Muscle of arm (tissue), 12 donors: ENCODE measurements around the gene MTF2. TPM values are rescaled to one million over a fixed set of nuclear protein-coding genes. Genes with fewer than 3 reads are reported as not detected.
"Not testable (repeated sequence)": the region's sequence is repeated elsewhere in the genome, so short reads cannot be mapped to it uniquely, and the experiment has no call there.

Experiments
- DNase-seq: peaks from one replicate; pipeline ENCODE4 v3.0.0-alpha.2; 2013
- polyA plus RNA-seq, 12 donors: library from polyadenylated mRNA; unstranded; fragments of 120-200 nt; gene quantifications; one replicate each; pipeline ENCODE4 v1.2.1, GENCODE V29; 2013; ENCODE audit not compliant: insufficient read length in 12 of 12

MTF2 gene
- polyA plus RNA-seq, 12 donors: 19.0 to 39.1 (median 26.4) TPM; not detected in 1

DNA sequence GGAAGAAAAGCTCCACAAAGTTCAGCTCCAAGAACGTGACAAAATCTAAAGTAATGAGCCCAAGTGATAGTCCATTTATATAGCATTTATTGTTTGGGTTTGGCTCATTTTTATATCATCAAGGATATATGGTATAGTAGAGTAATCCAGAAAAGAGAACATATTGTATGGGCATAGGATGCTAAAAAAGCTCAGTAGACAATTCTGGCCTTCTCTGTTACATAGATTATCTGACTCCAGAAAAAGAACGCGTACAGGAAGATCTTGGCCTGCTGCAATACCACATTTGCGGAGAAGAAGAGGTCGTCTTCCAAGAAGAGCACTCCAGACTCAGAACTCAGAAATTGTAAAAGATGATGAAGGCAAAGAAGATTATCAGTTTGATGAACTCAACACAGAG lies 57.4 kb downstream of the MTF2 start:
- DNase-seq: no peak

- DNase-seq: no peak
Observed at GRCh38 chr1:93137604-93138292, 58.7 kb downstream of the MTF2 start.

DNA sequence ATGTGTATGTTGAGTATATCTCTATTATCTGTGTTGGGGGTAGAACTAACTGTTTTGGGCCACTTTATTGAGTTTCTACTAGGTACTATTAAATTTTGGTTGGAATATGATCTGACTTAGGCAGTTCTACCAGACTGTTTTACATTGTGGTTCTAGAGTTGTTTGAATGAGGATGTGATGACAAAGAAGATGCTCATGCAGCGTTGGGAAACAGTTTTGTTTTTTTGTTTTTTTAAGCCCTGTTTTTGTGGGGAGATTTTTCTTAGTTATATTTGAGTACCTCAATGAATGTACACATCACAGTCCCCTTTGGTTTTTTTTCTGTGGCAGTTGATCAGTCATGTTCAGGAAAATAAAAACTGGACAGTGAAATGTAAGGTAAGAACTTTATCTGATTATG lies 61.0 kb downstream of the MTF2 start:
- DNase-seq: no peak

- DNase-seq: no peak
Observed at GRCh38 chr1:93142161-93142560, 63.1 kb downstream of the MTF2 start.

- DNase-seq: no peak
Observed at GRCh38 chr1:93143136-93143535, 64.1 kb downstream of the MTF2 start.

- no peak for DNase-seq
Observed at GRCh38 chr1:93143769-93144168, 64.7 kb downstream of the MTF2 start.

DNA sequence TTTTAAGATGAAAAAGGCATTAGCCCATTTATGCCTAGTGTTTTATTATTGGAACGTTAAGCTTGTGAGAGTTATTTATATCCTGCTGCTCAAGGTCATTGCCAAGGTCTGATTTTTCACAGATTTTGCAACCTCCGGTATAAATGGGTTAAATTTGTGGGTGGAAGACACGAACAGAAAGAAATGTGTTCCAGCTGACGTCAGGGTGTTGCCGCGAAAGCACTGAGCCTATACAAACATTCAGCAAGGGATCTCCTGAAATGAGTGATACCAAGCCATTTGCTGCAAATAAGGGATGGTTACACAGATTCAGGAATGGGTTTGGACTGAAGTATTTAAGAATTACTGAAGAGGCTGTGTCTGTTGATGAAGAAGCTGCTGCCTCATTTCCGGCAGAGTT lies 68.9 kb downstream of the MTF2 start:
- no peak for DNase-seq

GRCh38 chr1:93150729-93151128 lies 71.6 kb downstream of the MTF2 start:
- no peak for DNase-seq

DNA sequence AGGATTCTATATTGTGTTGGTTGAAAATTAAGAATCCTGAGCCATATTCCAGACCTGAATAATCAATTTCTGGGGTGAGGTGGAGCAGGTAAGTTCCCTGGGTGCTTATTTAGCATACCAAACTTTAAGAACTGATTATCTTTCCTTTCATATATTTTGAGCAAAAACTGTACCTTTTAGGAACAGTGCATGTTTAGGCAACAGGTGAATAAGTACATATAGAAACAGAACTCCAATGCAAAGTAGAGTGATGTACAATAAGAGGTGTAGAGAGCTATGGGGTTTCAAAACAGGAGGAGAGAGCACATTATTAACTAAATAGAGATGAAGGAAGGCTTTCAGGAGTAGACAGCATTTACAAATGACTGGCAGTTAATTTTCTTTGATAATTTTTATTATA lies 72.4 kb downstream of the MTF2 start:
- no peak for DNase-seq

DNA sequence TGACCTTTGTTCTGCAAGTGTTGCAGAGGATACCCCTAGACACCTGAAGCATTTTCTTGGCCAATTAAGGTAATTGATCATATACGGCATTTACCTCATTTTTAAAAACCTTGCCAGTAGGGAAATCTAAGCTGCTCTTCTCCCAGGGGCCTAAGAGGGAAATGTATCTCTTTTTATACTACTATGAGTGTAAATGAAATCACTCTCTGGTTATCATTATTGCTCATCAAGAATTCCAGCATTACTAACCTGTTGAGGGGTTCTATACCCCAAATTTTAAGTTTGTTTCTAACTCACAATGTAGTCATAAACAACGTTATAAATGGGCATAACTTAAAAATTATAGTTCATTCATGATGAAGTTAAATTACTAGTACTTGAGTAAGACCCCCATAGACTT lies 73.8 kb downstream of the MTF2 start:
- no peak for DNase-seq

DNA sequence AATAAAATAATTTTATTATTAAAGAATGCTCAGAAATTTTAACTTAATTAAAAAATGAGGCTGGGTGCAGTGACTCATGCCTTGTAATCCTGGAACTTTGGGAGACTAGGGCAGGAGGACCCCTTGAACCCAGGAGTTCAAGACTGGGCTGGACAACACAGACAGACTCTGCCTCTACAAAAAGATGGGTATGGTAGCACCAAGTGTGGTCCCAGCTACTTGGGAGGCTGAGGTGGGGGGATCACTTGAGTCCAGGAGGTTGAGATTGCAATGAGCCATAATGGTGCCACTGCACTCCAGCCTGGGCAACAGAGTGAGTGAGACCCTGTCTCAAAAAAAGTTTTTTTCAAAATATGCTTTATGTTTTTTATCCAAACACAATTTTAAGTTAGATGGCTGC lies 75.8 kb downstream of the MTF2 start:
- no peak for DNase-seq

DNA sequence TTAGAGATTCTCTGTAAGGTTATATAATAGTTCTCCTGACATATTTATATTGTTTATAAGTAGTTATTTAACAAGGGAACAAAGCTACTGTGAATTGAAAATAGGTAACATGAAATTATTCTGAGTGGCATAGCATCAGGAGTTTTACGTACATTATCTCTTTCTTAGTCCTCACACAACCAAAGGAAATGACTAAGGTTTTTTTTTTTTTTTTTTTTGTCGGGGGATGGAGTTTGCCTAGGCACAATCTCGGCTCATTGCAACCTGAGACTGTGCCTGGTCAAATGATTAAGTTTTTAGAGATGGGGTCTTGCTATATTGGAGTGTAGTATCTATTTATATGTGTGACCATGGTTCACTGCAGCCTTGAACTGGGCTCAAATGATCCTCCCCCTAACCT lies 76.3 kb downstream of the MTF2 start:
- no peak for DNase-seq

DNA sequence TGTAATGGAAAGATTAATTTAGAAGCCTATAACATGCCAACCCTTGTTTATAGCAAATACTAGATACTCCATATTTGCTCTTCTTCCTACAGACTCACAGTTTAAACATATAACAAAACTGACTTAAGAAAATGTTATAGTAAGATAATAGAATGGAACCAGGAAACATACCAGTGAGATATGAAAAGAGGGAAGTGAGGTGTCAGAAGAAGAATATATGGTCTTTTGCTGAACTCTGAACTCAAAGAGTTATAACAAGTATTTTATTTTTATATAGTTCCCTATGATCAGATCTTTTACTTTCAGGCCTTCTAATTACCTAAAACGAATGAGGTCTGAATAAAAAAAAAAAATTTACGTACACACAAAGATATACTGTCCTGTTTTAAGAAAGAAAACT lies 80.3 kb downstream of the MTF2 start:
- DNase-seq: no peak

GRCh38 chr1:93163314-93163713 lies 84.2 kb downstream of the MTF2 start:
- DNase-seq: not testable (repeated sequence)

GRCh38 chr1:93164816-93165215 lies 85.7 kb downstream of the MTF2 start:
- no peak for DNase-seq

GRCh38 chr1:93165895-93166294 lies 86.8 kb downstream of the MTF2 start:
- DNase-seq: not testable (repeated sequence)

DNA sequence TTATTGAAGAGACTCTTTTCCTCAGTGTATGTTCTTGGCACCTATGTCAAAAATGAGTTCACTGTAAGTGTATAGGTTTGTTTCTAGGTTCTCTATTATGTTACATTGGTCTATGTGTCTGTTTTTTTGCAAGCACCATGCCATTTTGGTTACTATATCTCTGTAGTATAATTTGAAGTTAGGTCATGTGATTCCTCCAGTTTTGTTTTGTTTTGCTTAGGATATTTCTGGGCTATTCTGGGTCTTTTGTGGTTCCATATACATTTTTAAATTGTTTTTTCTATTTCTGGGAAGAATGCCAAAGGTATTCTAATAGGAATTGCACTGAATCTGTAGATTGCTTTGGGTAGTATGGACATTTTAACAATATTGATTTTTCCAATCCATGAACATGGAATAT lies 87.9 kb downstream of the MTF2 start:
- DNase-seq: no peak

- DNase-seq: not testable (repeated sequence)
Observed at GRCh38 chr1:93170141-93170678, 91.1 kb downstream of the MTF2 start.

DNA sequence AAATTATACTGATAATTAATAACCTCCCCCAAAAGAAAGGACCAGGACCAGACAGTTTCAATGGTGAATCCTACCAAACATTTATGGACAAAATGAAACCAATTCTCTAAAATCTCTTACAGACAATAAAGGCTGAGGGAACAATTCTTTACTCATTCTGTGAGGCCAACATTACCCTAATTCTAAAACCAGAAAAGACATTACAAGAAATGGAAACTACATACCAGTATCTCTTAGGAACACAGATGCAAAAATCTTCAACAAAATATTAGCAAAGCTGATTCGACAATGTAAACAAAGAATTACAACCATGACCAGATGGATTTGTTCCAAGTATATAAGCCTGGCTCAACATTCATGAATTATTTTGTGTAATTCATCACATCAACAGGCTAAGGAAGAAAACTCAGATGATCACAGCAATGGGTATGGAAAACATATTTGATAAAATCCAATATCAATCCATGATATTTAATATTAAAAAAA lies 92.5 kb downstream of the MTF2 start:
- DNase-seq: no peak

GRCh38 chr1:93172778-93173177 lies 93.7 kb downstream of the MTF2 start:
- DNase-seq: no peak

DNA sequence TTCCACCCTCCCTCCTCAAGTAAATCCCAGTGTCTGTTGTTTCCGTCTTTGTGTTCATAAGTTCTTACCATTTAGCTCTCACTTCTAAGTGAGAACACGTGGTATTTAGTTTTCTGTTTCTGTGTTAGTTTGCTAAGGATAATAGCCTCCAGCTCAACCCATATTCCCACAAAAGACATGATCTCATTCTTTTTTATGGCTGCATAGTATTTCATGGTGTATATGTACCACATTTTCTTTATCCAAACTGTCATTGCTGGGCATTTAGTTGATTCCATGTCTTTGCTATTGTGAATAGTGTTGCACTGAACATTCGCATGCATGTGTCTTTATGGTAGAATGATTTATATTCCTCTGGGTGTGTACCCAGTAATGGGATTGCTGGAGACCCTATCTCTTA lies 95.6 kb downstream of the MTF2 start:
- not testable (repeated sequence) for DNase-seq

GRCh38 chr1:93177991-93178390 lies 98.9 kb downstream of the MTF2 start:
- no peak for DNase-seq

DNA sequence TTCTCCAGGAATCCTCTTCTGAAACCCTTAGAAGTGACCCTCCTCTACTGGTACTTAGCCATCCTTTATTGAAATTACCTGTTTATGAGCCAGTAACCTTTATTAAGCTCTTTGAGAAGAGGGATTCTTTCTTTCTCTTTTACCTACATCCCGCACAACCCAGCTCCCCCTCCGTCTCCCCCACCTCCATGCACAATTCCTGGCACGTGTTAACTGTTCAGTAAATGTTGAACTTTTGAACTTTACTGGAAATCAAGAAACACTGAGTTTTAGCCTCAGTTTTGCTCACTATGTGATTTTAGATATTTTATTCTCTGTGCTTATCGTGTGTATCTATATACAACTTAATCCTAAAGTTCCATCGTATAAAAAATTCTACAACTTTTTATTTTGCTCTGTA lies 99.3 kb downstream of the MTF2 start:
- peak; percentile 25 for DNase-seq
